Measurements from ENCODE around the gene BCAP31.

Gene BCAP31

DNA sequence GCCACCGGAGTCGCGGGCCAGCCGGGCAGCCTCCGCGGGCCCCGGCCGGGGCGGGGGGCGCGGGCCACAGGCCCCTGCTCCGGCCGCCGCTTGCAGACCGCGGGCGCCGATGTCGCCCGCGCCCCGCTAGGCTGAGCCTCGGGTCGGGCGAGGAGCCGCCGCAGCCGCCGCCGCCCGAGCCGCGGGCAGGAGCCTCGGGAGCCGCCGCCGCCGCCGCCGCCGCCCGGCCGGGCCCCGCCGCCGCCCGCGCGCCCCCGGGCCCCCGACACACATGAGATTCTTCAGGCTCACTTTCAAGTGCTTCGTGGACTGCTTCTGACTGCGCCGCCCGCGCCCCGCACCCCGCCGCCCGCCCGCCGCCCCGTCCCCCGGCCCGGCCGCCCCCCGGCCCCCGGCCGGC, 36.1 kb downstream of the BCAP31 start:
- no peak overlapping the region for H3K27ac ChIP-seq (replicated peaks)
- DNase-seq (ENCODE audit: low read depth in 1 of 2, low spot score in 1 of 2): no peak
- no peaks in the 10 kb centered on the region for H3K27me3 ChIP-seq (ENCODE audit: insufficient read depth, poor library complexity, severe bottlenecking)
- no peak overlapping the region for H3K4me3 ChIP-seq (replicated peaks; ENCODE audit: insufficient read depth, low read length)
- TF ChIP-seq SPI1 (IDR thresholded peaks at IDR 0.05; ENCODE audit: borderline replicate concordance, low read depth) (no peak), GABPA (IDR thresholded peaks at IDR 0.05; ENCODE audit: low read depth) (no peak), POLR2AphosphoS5 (IDR thresholded peaks at IDR 0.05; ENCODE audit: low read depth) (no peak)
- TF ChIP-seq, protein P1, sequence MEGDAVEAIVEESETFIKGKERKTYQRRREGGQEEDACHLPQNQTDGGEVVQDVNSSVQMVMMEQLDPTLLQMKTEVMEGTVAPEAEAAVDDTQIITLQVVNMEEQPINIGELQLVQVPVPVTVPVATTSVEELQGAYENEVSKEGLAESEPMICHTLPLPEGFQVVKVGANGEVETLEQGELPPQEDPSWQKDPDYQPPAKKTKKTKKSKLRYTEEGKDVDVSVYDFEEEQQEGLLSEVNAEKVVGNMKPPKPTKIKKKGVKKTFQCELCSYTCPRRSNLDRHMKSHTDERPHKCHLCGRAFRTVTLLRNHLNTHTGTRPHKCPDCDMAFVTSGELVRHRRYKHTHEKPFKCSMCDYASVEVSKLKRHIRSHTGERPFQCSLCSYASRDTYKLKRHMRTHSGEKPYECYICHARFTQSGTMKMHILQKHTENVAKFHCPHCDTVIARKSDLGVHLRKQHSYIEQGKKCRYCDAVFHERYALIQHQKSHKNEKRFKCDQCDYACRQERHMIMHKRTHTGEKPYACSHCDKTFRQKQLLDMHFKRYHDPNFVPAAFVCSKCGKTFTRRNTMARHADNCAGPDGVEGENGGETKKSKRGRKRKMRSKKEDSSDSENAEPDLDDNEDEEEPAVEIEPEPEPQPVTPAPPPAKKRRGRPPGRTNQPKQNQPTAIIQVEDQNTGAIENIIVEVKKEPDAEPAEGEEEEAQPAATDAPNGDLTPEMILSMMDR (IDR thresholded peaks at IDR 0.05; ENCODE audit: insufficient read depth, low read length): no peak
- TF ChIP-seq, protein P2, sequence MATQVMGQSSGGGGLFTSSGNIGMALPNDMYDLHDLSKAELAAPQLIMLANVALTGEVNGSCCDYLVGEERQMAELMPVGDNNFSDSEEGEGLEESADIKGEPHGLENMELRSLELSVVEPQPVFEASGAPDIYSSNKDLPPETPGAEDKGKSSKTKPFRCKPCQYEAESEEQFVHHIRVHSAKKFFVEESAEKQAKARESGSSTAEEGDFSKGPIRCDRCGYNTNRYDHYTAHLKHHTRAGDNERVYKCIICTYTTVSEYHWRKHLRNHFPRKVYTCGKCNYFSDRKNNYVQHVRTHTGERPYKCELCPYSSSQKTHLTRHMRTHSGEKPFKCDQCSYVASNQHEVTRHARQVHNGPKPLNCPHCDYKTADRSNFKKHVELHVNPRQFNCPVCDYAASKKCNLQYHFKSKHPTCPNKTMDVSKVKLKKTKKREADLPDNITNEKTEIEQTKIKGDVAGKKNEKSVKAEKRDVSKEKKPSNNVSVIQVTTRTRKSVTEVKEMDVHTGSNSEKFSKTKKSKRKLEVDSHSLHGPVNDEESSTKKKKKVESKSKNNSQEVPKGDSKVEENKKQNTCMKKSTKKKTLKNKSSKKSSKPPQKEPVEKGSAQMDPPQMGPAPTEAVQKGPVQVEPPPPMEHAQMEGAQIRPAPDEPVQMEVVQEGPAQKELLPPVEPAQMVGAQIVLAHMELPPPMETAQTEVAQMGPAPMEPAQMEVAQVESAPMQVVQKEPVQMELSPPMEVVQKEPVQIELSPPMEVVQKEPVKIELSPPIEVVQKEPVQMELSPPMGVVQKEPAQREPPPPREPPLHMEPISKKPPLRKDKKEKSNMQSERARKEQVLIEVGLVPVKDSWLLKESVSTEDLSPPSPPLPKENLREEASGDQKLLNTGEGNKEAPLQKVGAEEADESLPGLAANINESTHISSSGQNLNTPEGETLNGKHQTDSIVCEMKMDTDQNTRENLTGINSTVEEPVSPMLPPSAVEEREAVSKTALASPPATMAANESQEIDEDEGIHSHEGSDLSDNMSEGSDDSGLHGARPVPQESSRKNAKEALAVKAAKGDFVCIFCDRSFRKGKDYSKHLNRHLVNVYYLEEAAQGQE (IDR thresholded peaks at IDR 0.05; ENCODE audit: insufficient replicate concordance, low read depth): no peak

DNA sequence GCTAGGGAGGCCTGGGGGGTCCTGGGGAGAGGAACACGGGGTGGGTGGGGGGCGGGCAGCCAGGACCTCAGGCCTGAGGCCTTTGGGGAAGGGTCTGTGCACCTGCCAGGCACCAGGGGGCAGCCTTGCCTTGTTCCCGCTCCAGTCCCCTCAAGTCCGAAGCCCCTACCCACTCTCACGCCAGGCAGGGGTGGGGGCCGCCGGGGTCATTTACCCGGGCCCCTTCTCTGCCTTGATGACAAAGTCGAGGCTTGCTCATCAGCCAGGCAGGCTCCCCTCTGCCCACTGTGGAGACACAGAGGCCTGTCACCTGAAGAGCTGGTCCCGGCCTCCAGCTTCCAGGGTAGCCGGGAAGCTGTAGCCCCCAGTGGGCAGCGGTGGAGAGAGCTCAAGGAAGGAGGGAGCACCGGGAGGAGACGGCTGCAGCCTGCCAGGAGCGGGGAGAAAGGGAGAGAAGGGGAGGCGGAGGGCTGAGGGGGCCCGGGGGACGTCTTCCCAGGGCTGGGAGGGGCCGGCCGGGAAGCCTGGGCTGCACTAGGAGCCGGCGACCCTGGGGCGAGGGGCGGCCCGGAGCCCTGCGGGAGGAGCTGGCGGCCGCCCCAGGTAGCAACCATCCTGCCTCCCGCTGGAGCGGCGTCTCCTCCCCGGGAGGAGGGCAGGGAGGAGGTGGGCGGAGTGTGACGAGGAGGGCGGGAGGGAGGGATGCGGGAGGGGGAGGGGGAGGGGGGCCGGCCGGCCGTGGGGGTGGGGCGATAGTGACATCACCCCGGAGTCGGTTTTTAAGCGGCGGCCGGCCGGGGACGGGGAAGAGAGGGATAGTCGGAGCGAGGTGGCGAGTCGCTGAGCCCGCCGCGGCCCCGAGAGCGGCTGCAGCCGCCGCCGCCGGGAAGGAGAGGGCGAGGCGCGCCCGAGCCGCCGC, 36.8 kb downstream of the BCAP31 start, which contains the start of gene SLC6A8:
TSS of gene SLC6A8 (plus strand) at position 806 of the 919 bp plus-strand sequence. CDS start 649 bp downstream, outside the sequence.
- no peak for DNase-seq (ENCODE audit: low read depth in 1 of 2, low spot score in 1 of 2)
- Histone ChIP-seq H3K4me3 (replicated peaks; ENCODE audit: insufficient read depth, low read length) (no peak within 1 kb of the TSS), H3K27me3 (ENCODE audit: insufficient read depth, poor library complexity, severe bottlenecking) (no peaks in the 10 kb centered on the region), H3K27ac (replicated peaks) (no peak within 1 kb of the TSS)
- TF ChIP-seq SPI1 (IDR thresholded peaks at IDR 0.05; ENCODE audit: borderline replicate concordance, low read depth): no peak
- TF ChIP-seq, protein P1 (IDR thresholded peaks at IDR 0.05; ENCODE audit: insufficient read depth, low read length): no peak
- no peak for TF ChIP-seq GABPA (IDR thresholded peaks at IDR 0.05; ENCODE audit: low read depth)
- TF ChIP-seq, protein P2 (IDR thresholded peaks at IDR 0.05; ENCODE audit: insufficient replicate concordance, low read depth): no peak
- no peak for TF ChIP-seq POLR2AphosphoS5 (IDR thresholded peaks at IDR 0.05; ENCODE audit: low read depth)

DNA sequence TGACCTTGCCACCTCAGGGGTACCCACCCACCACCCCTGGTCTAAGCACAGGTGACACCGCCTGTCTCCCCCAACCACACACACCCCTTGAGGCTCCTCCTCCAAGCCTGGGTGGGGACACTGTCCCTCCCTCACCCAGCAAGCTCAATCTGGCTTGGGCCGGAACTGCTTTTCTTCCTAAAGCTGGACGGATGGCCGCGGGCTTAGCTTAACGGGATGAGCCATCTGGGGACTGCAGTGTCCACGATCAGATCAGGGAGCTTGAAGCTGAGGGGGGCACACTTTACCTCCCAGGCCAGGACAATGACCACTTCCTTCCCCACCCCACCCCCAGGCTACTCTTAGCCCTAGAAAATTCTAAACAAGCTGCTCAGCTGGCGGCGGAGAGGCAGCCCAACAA, 37.5 kb downstream of the BCAP31 start:
- no peaks in the 10 kb centered on the region for H3K27me3 ChIP-seq (ENCODE audit: insufficient read depth, poor library complexity, severe bottlenecking)
- TF ChIP-seq, protein P2 (IDR thresholded peaks at IDR 0.05; ENCODE audit: insufficient replicate concordance, low read depth): no peak
- no peak for TF ChIP-seq GABPA (IDR thresholded peaks at IDR 0.05; ENCODE audit: low read depth)
- no peak for TF ChIP-seq SPI1 (IDR thresholded peaks at IDR 0.05; ENCODE audit: borderline replicate concordance, low read depth)
- TF ChIP-seq POLR2AphosphoS5 (IDR thresholded peaks at IDR 0.05; ENCODE audit: low read depth): no peak
- TF ChIP-seq, protein P1 (IDR thresholded peaks at IDR 0.05; ENCODE audit: insufficient read depth, low read length): no peak
- DNase-seq (ENCODE audit: low read depth in 1 of 2, low spot score in 1 of 2): no peak
- no peak overlapping the region for H3K27ac ChIP-seq (replicated peaks)
- H3K4me3 ChIP-seq (replicated peaks; ENCODE audit: insufficient read depth, low read length): no peak overlapping the region

All from HL-60 (cell line).